HFFc6 (cell line): ENCODE data around the gene CYP21A2. TPM values are rescaled to one million over a fixed set of nuclear protein-coding genes. Genes with fewer than 3 reads are reported as not detected.
"Not testable (repeated sequence)": the region's sequence is repeated elsewhere in the genome, so short reads cannot be mapped to it uniquely, and the experiment has no call there.

Experiments used
- DNase-seq: peaks from one replicate; pipeline ENCODE4 v3.0.0-alpha.2; 2018
- H3K27ac Mint-ChIP-seq: 2 replicates; pipeline ENCODE4 v1.8.0; 2020; ENCODE audit warnings: mild to moderate bottlenecking, mixed read lengths
- H3K27me3 Mint-ChIP-seq: 2 replicates; pipeline ENCODE4 v1.8.0; 2021; ENCODE audit warnings: mild to moderate bottlenecking, moderate library complexity, mixed read lengths; ENCODE audit not compliant: insufficient read depth
- H3K36me3 Mint-ChIP-seq: 2 replicates; pipeline ENCODE4 v1.8.0; 2021; ENCODE audit warnings: low read depth, mixed read lengths
- H3K4me1 Mint-ChIP-seq: 2 replicates; pipeline ENCODE4 v1.8.0; 2020; ENCODE audit warnings: low read depth, mixed read lengths
- H3K4me3 Mint-ChIP-seq: 2 replicates; pipeline ENCODE4 v1.8.0; 2020; ENCODE audit warnings: mild to moderate bottlenecking, moderate library complexity, mixed read lengths
- H3K9me3 Mint-ChIP-seq: 2 replicates; pipeline ENCODE4 v1.8.0; 2020; ENCODE audit warnings: mild to moderate bottlenecking, mixed read lengths
- CTCF ChIP-seq: fragments of 200-600 bp; sonication (generic); IDR thresholded peaks from 2 replicates; pipeline ENCODE4 v1.5.0; 2021; ENCODE audit warnings: antibody characterized with exemption, mild to moderate bottlenecking
- total RNA-seq, 6 experiments: library from RNA; stranded (reverse); fragmentation: NEBNext Ultra II Directional; extraction: Animal tissue kit (Norgen Biotek cat#: 25700); gene quantifications; 2 replicates in 1 of 6; 3 replicates in 5 of 6; pipeline ENCODE4 v1.2.3, GENCODE V29; 2021

Gene CYP21A2
- total RNA-seq, 6 experiments from 2014 or later: 0.17 TPM; not detected in 5

DNA sequence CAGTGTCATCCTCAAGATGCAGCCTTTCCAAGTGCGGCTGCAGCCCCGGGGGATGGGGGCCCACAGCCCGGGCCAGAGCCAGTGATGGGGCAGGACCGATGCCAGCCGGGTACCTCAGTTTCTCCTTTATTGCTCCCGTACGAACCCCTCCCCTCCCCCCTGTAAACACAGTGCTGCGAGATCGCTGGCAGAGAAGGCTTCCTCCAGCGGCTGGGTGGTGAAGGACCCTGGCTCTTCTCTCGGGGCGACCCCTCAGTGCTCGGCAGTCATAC lies 2.8 kb downstream of the CYP21A2 start:
- H3K9me3 Mint-ChIP-seq, DNase-seq, H3K27me3 Mint-ChIP-seq, H3K4me1 Mint-ChIP-seq, H3K27ac Mint-ChIP-seq, H3K4me3 Mint-ChIP-seq, H3K36me3 Mint-ChIP-seq: not testable (repeated sequence)

GRCh38 chr6:32041385-32041784 lies 3.2 kb downstream of the CYP21A2 start:
- H3K4me1 Mint-ChIP-seq, H3K4me3 Mint-ChIP-seq, H3K27me3 Mint-ChIP-seq, H3K36me3 Mint-ChIP-seq, DNase-seq, H3K9me3 Mint-ChIP-seq, H3K27ac Mint-ChIP-seq: not testable (repeated sequence)

DNA sequence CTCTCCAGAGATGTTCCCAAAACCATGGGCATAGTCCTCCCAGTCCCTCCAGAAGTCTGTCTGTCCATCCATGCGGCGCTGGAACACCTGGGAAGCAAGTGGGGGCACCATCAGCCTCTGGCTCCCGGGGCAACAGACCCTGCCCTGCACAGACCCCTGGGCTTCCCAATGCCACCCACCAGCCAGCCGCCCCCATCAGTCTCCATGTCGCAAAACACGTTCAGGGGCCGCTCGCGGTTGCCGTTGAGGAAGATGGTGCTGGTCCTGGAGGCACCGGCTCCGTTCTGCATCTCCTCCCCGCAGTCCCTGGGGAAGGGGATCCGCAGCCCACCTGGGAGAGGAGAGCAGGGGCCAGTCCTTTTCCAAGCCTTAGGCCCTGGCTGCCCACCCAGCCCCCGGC lies 4.1 kb downstream of the CYP21A2 start:
- not testable (repeated sequence) for DNase-seq, H3K27ac Mint-ChIP-seq, H3K4me3 Mint-ChIP-seq, H3K9me3 Mint-ChIP-seq, H3K36me3 Mint-ChIP-seq, H3K27me3 Mint-ChIP-seq, H3K4me1 Mint-ChIP-seq

DNA sequence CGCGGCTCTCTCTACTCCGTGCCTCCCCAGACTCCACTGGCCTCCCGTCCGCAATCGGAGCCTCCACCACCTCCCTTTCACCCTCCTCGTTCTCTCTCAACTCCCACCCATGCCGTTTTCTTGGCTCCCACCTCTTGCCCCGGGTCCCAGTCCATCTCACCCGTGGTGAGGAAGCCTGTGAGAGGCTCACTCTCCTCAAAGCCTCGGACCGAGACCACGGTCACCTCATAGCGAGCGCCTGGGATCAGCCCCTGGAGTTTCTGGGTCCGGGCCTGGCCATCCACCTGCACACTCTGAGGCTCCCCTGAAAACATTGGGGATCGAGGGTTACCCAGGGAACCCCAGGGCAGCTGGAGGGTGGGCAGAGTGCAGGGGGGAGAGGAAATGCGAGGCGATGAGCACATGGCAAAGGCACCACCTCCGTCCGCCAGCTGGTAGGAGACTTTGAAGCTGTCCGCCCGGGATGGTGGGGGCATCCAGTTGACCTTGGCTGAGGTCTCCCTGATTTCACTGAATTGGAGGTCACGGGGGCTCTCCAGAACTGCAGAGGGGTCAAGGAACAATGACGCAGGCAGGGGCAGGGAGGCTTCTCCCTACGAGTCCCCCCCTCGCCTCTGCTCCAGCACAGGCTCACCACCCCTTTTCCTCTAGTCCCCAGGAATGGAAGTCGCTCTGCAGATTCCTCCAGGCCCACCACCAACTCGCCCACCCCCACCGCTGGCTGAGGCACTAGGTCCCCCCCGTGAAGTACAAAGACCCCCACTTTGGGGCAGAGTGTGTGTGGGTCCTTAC lies 5.6 kb downstream of the CYP21A2 start:
- peaks cover 19% of the 10 kb centered on the region for H3K4me1 Mint-ChIP-seq
- DNase-seq, H3K9me3 Mint-ChIP-seq: not testable (repeated sequence)

DNA sequence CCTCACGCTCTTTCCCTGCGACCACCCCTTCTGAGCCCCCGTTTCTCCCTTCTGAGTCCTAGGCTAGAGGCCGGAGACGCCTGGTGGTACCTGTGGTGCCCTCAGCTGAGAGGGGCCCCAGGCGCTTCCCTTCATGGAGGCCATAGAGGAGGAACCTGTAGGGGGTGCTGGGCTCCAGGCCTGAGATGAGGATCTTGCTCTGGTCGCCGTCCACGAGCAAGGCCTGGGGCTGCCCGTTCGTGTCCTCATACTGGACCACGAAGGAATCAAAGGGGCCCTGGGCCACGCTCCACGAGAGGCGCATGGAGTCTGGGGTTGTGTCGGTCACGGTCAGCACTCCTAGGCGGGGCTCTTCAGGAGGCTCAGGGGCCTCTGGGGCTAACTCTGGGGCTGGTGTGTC lies 6.7 kb downstream of the CYP21A2 start:
- H3K4me1 Mint-ChIP-seq: peaks cover 19% of the 10 kb centered on the region
- H3K9me3 Mint-ChIP-seq, DNase-seq, H3K27ac Mint-ChIP-seq, H3K36me3 Mint-ChIP-seq, H3K27me3 Mint-ChIP-seq, H3K4me3 Mint-ChIP-seq: not testable (repeated sequence)

More for the DNA sequence above, 5.6 kb downstream of the CYP21A2 start:
- H3K36me3 Mint-ChIP-seq, H3K27me3 Mint-ChIP-seq, H3K27ac Mint-ChIP-seq, H3K4me3 Mint-ChIP-seq: not testable (repeated sequence)

DNA sequence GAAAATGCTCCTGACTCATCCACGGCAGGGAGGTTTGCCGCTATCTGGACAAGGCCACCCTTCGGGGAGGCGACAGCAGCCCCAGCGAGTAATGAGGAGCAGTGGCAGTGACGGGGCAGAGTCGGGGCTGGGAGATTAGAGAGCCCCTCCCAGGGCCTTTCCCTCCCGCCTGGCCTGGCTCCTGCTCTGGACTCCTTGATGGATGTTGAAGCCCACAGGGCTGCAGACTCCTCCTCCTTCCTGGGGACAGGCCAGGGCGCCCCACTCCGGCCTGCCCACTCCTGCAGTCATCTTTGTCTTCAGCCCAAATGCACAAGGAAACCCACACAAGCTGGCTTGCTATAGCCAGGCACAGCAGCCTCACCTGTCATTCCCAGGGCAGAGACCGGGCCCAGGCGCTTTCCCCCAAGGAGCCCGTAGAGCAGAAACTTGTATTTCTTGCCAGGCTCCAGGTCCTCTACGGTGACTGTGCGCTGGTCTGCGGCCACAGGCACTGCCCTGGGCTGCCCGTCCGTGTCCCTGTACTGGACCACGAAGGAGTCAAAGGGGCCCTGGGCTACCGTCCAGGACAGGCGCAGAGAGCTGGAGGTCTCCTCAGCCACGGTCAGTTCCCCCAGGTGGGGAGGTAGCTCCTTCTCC lies 7.7 kb downstream of the CYP21A2 start:
- no peak for DNase-seq
- H3K36me3 Mint-ChIP-seq: no peaks in the 10 kb centered on the region
- no peaks in the 10 kb centered on the region for H3K9me3 Mint-ChIP-seq
- H3K4me3 Mint-ChIP-seq: no peak overlapping the region
- peaks cover 19% of the 10 kb centered on the region for H3K4me1 Mint-ChIP-seq
- no peak overlapping the region; the same call in 1 of the 2 replicates for H3K27ac Mint-ChIP-seq
- H3K27me3 Mint-ChIP-seq: peaks cover 7% of the 10 kb centered on the region
- TF ChIP-seq CTCF: no peak

DNA sequence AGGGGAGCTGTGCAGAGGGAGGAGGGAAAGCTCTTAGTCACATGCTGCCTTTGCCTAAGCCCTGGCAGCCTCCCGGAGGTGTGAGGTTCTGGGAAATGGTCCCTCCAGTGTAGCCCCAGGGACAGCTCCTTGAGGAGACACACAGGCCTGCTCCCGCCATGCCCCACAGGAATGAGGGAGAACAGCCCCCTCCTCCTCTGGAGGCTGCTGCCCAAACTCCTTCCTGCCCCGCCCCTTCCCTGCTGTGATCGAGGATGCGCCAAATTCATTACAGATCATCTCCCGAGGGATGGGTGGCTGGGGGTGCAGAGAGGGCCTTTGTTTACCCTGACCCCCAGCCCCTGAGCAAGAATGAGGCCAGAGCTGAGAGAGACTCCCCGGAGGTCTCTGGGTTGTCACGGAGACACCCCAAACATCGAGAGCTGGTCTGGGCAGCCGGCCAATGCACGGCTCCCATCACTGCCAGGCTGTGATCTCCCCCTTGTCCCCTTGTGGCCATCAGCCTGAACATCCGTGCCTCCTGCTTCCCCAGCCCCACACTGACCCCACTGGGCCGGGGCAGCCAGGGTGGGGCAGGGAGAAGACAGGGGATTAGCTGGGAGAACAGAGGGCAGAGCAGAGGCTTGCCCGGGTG lies 8.4 kb downstream of the CYP21A2 start:
- peaks cover 19% of the 10 kb centered on the region for H3K4me1 Mint-ChIP-seq
- TF ChIP-seq CTCF: peak; percentile 46; the same call in 1 of the 2 replicates
- peak overlapping the region; percentile 38; the same call in 1 of the 2 replicates for H3K27ac Mint-ChIP-seq
- no peaks in the 10 kb centered on the region for H3K9me3 Mint-ChIP-seq
- H3K27me3 Mint-ChIP-seq: peaks cover 10% of the 10 kb centered on the region
- no peak overlapping the region for H3K4me3 Mint-ChIP-seq
- H3K36me3 Mint-ChIP-seq: no peaks in the 10 kb centered on the region
- DNase-seq: no peak

DNA sequence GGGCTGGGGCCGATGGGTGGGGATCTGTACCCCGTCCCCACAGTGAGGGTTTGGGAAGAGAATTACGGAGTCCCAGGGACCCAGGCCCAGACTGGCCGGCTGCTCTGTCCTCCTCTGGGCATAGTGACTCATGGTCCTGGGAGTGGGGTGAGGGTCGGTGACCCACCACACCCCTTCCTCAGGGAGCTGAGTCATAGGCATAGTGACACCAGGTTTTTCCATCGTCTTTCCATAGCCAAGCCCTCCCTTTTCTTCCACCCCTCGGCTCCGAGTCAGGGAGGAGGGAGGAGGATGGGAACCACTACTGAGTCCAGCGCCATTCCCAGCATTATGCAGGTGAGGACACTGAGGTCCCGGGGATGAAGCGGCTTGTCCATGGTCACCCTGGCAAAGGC lies 8.9 kb downstream of the CYP21A2 start:
- no peak for DNase-seq
- no peak for TF ChIP-seq CTCF
- peaks cover 19% of the 10 kb centered on the region for H3K4me1 Mint-ChIP-seq
- peak overlapping the region; percentile 38; the same call in 1 of the 2 replicates for H3K27ac Mint-ChIP-seq
- H3K27me3 Mint-ChIP-seq: peaks cover 13% of the 10 kb centered on the region
- no peak overlapping the region for H3K4me3 Mint-ChIP-seq
- no peaks in the 10 kb centered on the region for H3K36me3 Mint-ChIP-seq
- no peaks in the 10 kb centered on the region for H3K9me3 Mint-ChIP-seq
